GM04503 (cell line): ENCODE results near the gene C11orf68.
"Not testable (repeated sequence)": the region's sequence is repeated elsewhere in the genome, so short reads cannot be mapped to it uniquely, and the experiment has no call there.

ENCODE experiments used
- DNase-seq: peaks from one replicate; pipeline ENCODE4 v3.0.0-alpha.2; 2012; ENCODE audit warnings: low read depth

Gene C11orf68

DNA sequence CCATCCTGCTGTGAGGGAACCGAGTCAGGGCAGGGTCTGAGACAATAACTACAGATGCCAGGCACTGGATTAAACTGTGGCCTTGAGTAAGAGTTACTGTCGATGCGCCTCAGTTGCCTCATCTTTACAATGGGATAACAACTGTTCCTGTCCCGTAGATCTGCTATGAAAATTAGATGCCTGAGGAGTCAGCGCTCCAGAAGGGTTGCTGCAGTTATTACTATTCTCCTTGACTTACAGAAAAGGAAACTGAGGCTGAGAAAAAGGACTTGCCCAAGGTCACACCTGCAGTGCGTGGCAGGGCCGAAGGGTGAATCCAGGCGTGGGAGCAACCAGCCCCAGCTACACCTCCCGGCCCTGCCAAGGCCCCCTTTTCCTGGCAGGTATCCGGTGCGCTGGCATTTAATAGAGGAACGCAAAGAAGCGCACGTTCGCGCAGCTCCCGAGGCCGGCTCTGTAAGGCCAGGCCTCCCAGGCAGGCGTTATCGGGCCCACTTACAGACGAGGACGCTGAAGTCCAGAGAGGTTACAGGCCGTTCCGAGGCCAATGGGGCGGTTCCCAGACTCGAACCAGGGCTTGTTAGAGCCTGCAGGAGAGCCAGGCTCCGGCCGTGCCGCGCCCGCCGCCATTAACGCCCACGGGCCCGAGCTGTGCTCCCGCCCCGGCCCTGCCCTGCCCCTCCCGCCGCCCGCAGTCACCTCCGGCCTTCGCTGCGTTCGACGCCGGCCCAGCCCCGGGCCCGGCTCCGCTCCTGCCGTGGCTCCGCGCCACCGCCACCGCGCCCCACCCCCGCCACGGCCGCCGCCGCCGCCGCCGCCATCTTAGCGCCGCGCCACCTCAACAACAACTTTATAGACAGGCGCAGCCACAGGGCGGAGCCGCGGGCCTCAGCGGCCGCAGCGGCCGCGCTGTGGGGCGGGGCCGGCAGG is at the start of gene C11orf68:
Gene C11orf68, minus strand, starts transcription at position 852 of the 930 bp plus-strand sequence. Its CDS starts 31 bp downstream, at position 821.
- DNase-seq: no peak

DNA sequence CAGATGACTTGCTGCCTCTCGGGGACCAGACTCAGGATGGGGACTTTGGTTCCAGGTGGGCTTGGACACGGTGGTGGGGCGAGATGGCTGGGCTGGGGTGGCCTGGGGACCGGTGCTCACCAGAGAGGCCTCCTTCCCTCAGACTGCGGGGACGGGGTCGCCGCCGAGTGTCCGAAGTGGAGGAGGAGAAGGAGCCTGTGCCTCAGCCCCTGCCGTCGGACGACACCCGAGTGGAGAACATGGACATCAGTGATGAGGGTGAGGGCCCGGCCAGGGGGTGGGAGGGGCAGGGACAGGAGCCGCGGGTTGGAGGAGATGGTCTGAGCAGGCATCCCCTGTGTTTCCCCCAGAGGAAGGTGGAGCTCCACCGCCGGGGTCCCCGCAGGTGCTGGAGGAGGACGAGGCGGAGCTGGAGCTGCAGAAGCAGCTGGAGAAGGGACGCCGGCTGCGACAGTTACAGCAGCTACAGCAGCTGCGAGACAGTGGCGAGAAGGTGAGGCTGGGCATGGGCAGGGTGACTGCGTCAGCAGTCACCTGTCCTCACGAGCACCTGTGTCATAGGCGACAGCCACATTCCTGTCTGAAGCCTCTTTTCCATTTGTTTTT is 48.6 kb upstream of the C11orf68 start:
- DNase-seq: no peak

DNA sequence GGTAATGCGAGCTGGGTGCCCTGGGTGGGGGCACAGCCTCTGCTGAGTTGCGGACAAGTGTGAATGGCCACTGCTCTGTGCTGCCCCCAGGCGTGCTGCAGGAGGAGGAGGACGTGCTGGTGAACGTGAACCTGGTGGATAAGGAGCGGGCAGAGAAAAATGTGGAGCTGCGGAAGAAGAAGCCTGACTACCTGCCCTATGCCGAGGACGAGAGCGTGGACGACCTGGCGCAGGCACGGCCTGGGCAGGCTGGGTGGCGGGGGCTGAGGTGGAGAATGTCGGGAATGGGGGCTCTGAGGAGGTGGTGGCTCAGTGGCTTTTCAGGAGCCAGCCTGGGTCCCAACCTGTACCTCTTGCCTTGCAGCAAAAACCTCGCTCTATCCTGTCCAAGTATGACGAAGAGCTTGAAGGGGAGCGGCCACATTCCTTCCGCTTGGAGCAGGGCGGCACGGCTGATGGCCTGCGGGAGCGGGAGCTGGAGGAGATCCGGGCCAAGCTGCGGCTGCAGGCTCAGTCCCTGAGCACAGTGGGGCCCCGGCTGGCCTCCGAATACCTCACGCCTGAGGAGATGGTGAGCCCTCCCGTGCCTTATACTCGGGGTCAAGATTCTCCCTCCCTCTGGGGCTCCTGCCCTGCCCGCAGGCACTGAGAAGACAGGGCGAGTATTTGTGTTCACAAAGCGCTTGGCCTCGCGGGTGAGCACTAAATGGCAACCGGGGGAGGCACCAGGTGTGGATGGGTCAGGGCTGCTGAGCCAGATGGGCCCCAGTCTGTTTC is 47.3 kb upstream of the C11orf68 start:
- no peak for DNase-seq

DNA sequence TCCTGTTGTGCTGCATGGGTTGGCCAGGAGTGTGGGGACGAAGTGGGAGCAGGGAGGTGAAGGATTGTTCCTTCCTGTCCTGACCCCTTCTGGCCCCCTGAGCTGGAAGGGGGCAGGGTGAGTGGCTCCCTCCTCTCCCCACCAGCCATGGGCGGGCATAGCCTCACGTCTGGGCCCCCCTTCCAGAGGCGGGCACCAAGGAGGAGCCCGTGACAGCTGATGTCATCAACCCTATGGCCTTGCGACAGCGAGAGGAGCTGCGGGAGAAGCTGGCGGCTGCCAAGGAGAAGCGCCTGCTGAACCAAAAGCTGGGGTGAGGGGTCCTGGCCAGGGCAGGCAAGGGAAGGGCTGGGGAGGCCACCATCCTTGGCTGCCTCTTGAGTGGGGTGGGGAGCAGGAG is 46.0 kb upstream of the C11orf68 start:
- no peak for DNase-seq

DNA sequence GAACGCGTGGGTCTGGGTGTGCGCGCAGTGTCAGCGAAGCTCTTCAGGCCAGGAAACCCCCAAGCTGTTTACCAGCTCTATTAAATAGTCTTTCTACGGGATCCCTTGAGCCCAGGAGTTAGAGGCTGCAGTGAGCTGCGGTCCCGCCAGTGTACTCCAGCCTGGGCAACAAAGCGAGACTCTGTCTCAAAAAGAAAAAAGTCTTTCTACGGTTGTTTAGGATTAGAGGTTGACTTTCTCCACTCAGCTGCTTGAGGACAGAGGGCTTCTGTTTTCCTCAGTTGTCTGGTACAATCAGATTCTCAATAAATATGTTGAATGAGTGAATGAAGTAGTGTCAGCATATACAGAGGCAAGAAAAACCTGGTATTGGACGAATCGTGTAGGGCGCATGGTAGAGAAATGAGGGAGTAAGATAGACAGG is 43.3 kb upstream of the C11orf68 start:
- DNase-seq: no peak

DNA sequence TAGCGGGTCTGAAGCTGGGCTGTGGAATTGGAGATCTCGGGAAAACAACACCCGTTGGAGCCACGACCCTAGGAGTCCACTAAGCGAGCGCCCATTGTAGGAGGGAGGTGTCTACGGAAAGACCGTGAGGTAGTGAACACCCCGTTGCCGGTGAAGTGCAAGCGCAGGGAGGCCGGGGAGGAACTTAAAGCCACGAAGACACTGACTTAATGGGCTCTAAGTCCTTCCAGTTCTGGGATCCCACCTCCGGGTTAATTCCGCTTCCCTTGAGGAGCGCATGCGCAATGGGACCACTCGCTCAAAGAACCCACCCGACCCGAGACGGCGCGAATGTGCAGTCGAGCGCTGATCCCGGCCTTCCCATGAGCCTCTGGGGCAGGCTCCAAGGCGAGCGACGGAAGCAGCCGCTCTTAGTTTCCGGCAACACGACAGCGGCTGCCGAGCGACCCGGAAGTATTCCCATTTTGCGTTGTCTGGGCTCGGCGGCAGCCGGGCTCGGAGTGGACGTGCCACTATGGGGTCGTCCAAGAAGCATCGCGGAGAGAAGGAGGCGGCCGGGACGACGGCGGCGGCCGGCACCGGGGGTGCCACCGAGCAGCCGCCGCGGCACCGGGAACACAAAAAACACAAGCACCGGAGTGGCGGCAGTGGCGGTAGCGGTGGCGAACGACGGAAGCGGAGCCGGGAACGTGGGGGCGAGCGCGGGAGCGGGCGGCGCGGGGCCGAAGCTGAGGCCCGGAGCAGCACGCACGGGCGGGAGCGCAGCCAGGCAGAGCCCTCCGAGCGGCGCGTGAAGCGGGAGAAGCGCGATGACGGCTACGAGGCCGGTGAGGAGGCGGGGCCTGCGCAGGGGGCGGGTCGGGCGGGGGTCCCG is 42.6 kb upstream of the C11orf68 start, which contains the start of gene SART1:
Gene SART1, plus strand, starts transcription at position 468 of the 874 bp plus-strand sequence. Its CDS starts 47 bp downstream, at position 515.
- DNase-seq: peak; percentile 81

DNA sequence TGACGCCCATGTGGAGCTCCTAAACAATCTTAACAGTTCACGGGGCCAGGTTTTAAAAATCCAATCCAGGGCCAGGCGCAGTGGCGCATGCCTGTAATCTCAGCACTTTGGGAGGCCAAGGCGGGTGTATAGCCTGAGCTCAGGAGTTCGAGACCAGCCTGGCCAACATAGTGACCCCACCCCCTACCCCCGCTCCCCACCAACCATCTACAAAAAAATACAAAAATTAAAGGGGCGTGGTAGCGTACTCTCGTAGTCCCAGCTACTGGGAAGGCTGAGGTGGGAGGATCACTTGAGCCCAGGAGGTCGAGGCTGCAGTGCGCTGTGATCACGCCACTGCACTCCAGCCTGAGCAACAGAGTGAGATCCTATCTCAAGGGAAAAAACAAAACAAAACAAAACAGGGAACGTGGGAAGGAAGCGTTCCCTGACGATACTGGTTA is 42.0 kb upstream of the C11orf68 start:
- no peak for DNase-seq

DNA sequence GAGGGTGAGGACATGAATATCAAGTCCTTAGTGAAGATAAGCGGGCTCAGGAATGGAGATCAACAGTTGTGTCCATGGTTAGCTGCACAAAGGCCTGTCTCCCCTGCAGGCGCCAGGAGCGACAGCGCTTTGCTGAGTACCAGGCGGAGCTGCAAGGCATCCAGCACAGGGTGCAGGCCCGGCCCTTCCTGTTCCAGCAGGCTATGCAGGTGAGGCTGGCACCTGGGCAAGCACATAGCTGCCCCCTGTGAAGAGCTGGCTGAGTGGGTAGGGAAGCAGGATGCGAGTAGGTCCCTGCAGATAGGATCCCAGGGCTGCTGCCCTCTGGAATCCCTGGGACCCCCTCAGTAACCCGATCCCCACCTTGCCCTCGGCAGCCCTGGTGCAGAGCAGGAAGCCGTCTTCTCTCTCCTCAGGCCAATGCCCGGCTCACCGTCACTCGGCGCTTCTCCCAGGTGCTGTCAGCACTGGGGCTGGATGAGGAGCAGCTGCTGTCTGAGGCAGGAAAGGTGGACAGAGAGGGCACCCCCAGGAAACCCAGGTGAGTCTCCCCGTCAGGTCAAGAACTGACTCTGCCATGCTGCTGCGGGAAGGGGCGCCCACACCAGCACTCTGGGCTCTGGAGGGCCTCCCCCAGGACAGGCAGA is 40.0 kb upstream of the C11orf68 start:
- DNase-seq: no peak

DNA sequence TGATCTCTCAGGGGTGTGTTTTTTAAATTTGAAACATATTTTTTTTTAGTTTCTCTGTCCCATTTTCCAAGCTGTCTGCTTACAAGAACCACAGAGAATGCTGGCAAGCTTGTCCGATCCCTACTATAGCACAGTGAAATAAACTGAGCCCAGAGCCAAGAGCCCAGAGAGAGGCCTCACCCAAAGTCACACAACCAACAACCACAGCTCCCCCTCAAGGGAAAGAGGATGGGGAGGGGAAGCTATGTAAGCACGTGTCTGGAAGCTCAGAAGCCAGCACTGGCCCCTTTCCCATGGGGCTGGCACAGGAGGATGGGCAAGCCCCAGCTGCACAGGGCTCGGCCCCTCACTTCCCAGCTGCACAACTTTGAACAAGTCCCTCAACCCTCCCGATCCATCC is 39.4 kb upstream of the C11orf68 start:
- DNase-seq: no peak

DNA sequence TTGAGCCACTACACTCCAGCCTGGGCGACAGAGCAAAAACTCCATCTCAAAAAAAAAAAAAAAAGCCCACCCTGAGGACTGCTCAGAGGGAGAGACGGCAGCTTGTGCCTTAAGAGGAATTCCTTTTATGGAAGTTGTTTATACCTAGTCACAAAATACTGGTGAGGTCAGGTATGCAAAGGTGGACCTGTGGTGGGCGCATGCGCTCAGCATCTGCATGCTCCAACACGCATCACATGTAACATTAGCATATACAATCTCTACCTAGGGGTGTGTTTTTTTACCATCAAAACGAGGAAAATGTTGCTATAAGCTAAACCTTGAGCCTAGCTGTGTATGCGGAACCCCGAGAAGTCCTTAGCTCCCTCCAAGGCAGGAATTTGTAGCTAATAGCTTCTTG is 35.9 kb upstream of the C11orf68 start:
- no peak for DNase-seq

DNA sequence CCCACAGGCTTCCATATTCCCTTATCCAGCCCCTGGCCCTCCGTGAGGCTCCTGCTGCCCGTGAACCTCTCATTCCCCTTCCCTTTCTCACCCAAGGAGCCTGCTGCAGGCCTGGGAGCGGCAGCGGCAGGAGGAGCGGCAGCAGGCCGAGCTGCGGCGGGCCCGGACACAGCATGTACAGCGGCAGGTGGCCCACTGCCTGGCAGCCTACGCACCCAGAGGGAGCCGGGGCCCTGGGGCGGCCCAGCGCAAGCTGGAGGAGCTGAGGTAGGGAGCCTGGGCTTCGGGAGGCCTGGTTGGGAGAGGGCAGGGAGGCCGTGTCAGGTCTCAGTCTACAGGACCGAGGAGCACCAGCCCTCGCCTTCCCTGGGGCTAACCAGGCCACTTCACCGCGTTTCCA is 34.6 kb upstream of the C11orf68 start:
- DNase-seq: no peak

DNA sequence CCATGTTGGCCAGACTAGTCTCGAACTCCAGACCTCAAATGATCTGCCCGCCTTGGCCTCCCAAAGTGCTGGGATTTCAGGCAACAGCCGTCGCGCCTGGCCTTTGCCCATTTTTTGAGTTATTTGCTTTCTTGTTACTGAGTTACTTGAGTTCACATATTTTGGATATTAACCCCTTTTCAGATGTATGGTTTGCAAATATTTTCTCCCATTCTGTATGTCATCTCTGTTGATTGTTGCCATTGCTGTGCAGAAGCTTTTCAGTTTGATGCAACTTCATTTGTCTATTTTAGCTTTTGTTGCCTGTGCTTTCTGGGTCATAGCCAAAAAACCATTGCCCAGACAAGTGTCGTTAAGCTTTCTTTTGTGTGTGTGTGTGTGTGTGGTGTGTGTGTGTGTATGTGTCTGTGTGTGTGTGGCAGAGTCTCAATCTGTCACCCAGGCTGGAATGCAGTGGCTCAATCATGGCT is 33.2 kb upstream of the C11orf68 start:
- no peak for DNase-seq

DNA sequence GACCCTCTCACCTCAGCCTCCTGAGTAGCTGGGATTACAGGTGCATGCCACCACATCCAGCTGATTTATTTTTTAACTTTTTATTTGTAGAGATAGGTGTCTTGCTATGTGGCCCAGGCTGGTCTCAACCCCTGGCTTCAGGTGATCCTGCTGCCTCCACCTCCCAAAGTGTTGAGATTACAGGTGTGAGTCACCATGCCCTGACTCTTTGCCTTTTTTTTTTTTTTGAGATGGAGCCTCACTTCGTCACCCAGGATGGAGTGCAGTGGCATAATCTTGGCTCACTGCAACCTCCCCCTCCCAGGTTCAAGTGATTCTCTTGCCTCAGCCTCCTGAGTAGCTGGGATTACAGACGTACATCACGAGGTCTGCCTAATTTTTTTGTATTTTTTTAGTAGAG is 32.8 kb upstream of the C11orf68 start:
- DNase-seq: not testable (repeated sequence)

DNA sequence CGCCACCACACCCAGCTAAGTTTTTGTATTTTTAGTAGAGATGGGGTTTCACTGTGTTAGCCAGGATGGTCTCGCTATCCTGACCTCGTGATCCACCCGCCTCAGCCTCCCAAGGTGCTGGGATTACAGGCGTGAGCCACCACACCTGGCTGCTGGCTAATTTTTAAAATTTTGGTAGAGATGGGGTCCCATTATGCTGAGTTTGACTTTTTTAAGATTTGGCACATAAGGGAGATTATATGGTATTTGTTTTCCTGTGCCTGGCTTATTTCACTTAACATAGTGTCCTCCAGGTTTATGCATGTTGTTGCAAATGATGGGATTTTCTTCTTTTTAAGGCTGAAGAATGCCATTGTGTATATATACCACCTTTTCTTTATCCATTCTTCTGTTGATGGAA is 31.8 kb upstream of the C11orf68 start:
- not testable (repeated sequence) for DNase-seq

DNA sequence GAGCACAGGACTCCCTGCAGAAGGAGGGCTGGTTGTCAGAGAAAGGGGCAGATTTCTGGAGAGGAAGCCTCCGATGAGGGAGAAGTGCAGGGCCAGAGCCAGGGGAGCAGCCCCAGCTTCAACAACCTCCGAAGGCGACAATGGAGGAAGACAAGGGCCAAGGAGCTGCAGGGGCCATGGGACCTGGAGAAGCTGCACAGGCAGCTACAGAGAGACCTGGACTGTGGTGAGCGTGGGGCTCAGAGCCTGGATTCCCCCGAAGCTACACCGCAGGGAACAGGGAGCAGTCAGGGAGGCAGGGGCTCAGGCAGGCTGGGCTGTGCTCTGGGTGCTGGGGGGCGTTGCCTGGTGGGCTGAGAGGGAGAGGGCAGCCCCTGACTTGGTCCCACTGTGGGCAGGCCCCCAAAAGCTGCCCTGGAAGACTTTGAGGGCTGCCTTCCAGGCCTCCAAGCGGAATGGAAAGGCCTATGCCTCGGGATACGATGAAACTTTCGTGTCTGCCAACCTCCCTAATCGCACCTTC is 28.8 kb upstream of the C11orf68 start:
- no peak for DNase-seq

DNA sequence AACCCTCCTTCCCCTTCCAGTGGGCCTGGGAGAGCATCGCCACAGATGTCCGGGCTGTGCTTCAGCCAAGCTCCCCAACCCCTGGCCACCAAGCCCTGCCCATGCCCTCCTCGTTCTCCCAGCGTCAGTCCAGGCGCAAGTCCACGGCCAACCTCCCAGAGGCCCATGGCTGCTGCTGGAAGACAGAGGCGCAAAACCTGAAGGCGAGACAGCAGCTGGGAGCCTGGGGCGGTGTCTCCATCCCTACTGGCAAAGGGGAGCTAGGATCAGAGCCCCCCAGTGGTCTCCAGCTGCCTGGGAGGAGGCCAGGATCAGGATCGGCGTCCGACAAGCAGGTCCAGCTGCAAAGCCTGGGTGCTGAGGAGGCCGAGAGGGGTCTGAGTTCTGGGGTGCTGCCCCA is 28.3 kb upstream of the C11orf68 start:
- DNase-seq: no peak

DNA sequence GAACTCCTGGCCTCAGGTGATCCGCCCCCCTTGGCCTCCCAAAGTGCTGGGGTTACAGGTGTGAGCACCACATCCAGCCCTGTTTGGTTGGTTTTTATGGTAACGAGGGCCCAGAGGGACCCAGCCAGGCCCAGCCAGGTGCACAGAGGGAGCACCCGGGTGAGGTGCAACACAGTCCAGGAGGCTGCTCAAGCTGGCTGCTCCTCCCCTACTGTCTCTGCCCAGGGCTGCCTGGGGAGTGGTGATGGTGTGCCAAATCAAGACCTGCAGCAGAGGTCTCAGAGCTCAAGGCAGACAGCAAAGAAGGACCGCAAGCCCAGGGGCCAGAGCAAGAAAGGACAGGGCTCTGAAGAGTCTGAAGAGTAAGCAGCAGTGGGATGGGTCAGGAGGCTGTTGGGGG is 27.8 kb upstream of the C11orf68 start:
- DNase-seq: no peak

DNA sequence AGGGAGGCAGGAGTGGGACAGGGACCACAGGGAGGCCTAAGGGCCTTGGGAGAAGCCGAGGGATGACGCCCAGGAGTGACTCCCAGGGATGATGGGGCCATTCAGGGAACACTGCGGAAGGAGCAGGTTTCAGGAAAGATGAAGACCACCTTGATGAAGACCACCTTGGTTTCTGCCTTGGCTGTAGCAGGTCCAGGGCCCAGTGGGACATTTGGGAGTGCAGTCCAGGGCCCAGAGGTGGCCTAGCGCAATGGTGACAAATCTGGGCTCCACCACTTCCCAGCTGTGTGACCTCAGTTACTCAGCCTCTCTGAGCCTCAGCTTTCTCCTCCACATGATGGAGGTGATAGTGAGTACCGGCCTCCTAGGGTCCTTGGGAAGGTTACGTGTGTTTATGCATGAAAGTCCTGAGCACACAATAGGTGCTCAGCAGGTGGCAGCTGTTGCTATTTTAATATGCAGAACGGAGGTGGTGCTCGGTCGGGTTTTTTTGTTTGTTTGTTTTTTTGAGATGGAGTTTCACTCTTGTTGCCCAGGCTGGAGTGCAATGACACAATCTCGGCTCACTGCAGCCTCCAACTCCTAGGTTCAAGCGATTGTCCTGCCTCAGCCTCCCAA is 27.2 kb upstream of the C11orf68 start:
- DNase-seq: no peak

DNA sequence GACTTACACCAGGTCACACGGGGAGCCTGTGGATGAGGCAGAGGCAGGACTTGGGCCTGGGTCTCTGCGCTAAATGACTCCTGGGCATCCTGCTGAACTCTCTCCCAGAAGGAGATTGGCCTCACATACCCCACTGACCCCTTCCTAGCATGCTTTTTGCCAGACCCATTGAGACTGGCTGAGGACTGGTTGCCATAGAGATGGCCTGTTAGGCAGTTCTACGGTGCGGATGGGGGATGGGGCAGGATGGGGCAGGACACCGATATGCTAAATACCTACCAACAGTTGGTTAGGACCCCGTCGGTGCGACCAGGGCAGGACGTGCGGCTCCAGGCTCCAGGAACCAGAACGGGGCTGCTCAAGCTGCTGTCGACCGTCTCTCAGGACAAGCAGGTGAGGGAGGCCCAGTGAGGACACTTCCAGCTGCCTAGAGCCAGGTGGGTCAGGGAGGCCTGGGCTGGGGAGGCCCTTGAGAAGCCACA is 26.6 kb upstream of the C11orf68 start, which contains the start of gene TSGA10IP:
Gene TSGA10IP, plus strand, starts transcription at position 51 of the 482 bp plus-strand sequence. Its CDS starts 196 bp downstream, at position 247.
- no peak for DNase-seq

DNA sequence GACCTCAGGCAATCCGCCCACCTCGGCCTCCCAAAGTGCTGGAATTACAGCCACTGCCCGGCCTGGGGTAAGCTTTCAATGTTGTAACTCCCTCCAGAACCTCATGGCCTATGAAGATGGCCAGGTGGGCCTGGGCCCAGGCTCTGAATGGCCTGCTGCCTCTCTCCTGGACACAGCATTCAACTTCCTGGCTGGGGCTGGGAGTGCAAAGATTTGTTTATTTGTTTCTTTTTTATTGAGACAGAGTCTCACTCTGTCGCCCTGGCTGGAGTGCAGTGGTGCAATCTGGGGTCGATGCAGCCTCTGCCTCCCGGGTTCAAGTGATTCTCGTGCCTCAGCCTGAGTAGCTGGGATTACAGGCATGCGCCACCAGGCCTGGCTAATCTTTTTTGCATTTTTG is 25.9 kb upstream of the C11orf68 start:
- DNase-seq: no peak
